Left hindlimb (tissue), 1 donor: Measurements from ENCODE around the gene ARL6IP4.
"Not testable (repeated sequence)": the region's sequence is repeated elsewhere in the genome, so short reads cannot be mapped to it uniquely, and the experiment has no call there.

Experiments used
- DNase-seq: peaks from one replicate; pipeline ENCODE4 v3.0.0-alpha.2; 2018

The ARL6IP4 gene

DNA sequence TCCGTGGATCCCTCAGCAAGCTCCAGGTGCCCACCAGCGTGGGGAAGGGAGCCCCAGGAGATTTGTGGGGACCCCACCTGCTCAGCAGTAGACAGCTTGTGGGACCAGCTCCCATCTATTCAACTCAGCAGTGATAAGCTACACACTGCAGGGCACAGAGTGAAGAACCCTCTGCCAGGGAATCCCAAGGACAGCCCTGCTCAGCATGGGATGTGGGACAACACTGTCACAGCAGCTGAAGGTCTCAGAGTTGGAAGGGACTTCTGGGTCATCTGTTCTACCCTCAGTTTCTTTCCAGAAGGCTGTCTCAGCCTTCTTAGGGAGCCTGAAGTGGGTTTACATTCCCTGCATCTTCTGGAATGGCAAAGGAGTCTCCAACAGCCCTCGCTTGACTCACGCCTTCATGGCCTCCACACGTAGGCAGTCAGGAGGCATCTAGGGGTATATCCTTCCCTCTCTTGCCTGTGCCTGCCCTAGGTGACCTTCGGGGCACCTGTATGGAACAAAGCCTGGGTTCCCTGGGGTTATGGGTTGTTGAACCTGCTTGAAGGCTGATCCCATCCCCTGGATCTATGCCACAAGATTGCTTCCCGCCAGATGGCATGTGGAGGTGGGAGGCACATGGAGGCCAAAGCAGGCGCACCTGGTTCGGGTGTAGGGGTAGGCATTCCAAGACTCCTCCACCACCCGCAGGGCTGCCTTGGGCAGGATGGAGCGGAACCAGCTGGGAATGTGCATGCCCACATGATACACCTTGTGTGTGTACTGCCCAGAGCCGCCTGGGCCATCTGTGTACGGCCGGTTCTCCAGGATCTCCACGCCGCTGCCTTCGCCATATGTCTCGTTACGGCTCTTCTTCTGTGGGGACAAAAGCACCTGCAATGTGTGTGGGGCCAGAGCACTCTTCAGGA, 33.0 kb downstream of the ARL6IP4 start:
- no peak for DNase-seq

- DNase-seq, result not testable (repeated sequence)
Measured at GRCh38 chr12:123014473-123014872, 34.0 kb downstream of the ARL6IP4 start.

GRCh38 chr12:123017753-123018152, 37.3 kb downstream of the ARL6IP4 start:
- no peak for DNase-seq

GRCh38 chr12:123019841-123020138, 39.3 kb downstream of the ARL6IP4 start:
- DNase-seq, result no peak

DNA sequence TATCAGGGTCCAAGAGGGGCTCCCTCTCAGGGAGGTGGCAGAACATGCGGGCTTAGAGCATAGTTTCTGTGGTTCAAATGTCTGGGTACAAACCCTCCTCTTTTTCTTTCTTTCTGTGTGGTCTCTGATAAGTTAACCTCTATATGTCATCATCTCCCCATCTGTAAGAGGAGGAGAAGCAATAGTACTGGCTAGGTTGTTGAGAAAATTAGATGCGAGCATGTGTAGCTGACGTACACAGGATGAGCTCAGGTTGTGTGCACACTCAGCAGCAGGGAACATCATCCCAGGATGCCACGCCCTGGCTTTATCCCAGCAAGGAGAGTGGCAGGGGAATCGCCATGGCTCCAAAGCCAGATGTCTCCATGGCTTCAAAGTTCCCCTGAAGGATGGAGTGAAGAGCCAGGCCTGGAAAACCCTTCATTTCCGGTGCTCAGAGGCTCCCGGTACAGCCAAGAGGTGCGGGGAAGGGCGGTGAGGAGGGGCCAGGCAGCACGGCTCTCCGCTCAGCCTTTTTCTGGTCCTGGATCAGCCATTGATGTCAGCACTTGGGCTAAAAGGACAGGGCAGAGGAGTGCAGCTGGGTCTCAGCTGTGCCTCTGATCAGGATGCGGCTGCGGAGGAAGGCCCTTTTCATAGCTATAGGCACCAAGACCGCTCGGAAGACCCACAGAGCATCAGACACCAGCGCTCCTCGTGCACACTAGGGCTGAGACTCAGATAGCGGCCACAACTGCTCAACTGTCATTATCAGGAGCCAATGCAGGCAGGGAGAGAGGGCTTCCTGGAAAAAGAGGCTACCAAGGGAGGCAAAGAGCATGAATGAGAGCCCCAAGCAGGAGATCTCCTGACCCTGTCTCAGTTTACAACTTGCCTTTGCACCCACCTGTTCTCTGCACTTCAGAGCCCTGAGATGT, 41.5 kb downstream of the ARL6IP4 start:
- no peak for DNase-seq

DNA sequence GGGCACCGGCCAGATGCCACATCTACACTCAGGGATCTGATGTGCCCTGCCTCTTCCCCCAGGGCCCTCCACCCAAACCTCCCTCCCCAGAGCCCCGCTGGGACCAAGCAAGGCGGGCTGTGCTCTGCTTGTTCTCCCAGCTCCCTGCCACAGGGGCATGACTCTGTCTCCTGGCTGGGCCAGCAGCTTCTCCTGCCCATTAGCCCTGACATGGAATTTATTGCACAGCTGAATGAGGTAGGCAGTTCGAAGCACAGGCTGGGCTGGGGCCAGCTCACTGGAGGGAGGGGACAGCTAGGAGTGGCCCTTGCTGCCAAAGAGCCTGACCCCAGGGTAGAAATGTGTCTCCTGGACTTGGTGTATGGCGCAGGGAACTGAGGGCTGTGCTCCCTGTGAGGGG, 42.4 kb downstream of the ARL6IP4 start:
- DNase-seq, result no peak

DNA sequence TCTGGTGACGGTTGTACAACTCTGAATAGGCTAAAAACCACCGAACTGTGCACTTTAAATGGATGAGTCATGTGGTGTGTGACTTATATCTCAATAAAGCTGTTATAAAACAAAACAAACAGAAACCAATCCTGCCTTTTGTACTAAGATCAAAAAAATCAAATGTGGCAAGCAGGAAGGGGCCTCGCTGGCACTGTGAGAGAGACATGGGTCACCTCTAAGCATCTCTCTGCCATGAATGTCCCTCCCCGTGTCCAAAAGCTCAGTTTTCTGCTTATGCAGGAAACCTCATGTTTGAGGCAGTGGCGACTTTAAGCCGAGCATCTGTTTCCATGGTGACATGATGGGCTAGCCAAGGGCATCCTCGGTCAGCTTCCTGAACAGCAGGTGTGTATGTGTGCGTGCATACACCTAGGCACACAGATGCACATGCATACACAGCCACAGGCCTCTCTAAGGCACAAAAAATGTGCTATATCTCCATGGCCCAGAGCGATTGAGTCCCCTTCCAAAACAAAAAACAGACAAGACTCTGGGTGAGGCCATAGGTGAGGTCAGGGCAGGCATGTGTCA, 44.4 kb downstream of the ARL6IP4 start:
- DNase-seq, result no peak

DNA sequence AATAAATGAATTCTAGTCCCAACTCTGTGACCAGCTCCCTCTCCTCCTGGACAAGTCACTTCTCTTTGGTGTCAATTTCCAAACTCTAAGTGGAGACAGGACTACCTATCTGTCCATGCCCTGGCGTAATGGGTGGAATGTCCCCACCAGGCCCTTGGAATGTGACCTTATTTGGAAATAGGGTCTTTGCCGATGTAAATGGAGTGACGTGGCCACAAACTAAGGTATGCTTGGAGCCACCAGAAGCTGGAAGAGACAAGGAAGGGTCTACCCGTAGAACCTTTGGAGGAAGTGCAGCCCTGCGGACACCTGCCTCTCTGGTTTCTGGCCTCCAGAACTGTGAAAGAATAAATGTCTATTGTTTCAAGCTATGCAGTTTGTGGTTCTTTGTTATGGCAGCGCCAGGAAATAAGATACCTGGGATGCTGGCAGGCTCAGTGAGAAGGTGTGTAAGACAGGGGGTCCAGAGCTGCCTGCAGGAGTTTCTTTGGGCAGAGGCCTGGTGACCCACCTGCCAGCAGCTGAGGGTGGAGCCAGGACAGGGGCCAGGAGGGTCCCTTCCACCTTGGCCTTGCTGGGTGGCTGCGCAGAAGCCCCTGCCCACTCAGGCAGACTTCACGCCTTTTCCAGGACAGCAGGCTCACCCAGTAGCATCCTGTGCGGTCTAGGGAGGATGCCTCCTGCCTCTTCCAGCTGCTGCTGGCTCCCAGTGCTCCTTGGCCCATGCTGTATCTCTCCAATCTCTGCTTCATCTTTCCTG, 45.8 kb downstream of the ARL6IP4 start:
- DNase-seq, result no peak

- DNase-seq, result no peak
Measured at GRCh38 chr12:123027726-123028445, 47.4 kb downstream of the ARL6IP4 start.

GRCh38 chr12:123028475-123028874, 48.0 kb downstream of the ARL6IP4 start:
- DNase-seq, result no peak

DNA sequence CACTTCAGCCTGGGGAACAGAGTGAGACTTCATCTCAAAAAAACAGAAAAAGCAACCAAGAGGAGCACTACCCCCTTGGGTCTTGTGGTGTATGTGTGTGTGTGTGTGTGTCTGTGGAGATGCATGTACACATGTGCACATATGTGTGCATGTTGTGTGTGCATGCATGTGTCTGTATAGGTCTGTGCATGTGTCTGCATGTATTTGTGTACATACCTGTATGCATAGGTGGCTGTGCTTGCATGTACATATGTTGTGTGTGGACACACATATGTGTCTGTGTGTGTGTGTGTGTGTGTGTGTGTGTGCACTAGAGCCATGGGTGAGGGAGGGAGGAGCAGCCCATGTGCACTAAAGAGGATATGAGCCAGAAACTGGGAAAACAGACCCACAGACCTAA, 49.1 kb downstream of the ARL6IP4 start:
- no peak for DNase-seq

GRCh38 chr12:123030686-123031085, 50.2 kb downstream of the ARL6IP4 start:
- DNase-seq, result no peak

DNA sequence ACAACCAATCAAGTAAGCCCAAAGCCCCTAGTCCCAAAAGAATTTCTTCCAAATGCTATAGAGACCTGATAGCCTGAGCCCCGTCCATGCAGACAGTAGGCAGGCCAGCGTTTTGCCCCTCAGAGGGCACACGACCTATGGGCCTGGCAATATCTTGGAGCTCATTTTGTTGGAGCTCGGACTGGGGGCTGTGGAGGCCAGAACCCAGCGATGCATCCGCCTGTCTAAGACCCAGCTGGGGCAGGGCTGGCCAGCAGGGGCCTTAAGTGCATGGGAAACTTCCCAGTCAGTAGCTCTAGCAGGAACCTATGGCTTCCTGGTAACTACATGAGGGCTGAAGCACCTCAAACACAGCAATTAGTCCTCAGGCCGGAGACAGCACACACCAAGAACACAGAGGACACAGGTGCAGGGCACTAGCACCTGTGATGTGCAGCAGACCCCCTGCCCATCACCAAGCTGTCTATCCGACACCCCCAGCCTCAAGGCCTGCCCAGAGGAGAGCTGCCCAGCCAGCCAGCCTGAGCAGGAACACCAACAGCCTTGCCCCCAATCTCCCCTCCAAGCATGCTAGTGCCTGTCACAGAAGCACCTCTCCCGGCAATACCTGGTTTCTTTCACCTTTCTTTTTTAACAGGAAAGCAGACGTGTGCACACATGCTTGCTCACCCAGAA, 50.8 kb downstream of the ARL6IP4 start:
- DNase-seq, result no peak
